CD4-positive, alpha-beta T cell treated with Interleukin-10 for 1 hour (primary cell): ENCODE measurements around the gene TTLL6.

Experiments used
- DNase-seq: peaks from one replicate; pipeline ENCODE4 v3.0.0-alpha.2; 2020

Gene TTLL6

GRCh38 chr17:48757524-48757961 is 59.5 kb downstream of the TTLL6 start:
- no peak for DNase-seq

- no peak for DNase-seq
Measured at GRCh38 chr17:48756830-48757251, 60.2 kb downstream of the TTLL6 start.

- no peak for DNase-seq
Measured at GRCh38 chr17:48755356-48755755, 61.7 kb downstream of the TTLL6 start.

GRCh38 chr17:48754500-48755261 is 62.3 kb downstream of the TTLL6 start:
- DNase-seq = no peak

- DNase-seq = no peak
Measured at GRCh38 chr17:48753794-48754499, 63.1 kb downstream of the TTLL6 start.

- no peak for DNase-seq
Measured at GRCh38 chr17:48752399-48753288, 64.4 kb downstream of the TTLL6 start.

GRCh38 chr17:48751733-48752398 is 65.2 kb downstream of the TTLL6 start:
- DNase-seq = no peak

- no peak for DNase-seq
Measured at GRCh38 chr17:48751172-48751571, 65.9 kb downstream of the TTLL6 start.

GRCh38 chr17:48749621-48750553 is 67.1 kb downstream of the TTLL6 start:
- DNase-seq = no peak

GRCh38 chr17:48748718-48749566 is 68.1 kb downstream of the TTLL6 start:
- DNase-seq = no peak

- DNase-seq = no peak
Measured at GRCh38 chr17:48747445-48748363, 69.3 kb downstream of the TTLL6 start.

GRCh38 chr17:48746916-48747444 is 70.0 kb downstream of the TTLL6 start:
- DNase-seq = no peak

- no peak for DNase-seq
Measured at GRCh38 chr17:48745381-48746275, 71.4 kb downstream of the TTLL6 start.

GRCh38 chr17:48740537-48740936 is 76.5 kb downstream of the TTLL6 start:
- no peak for DNase-seq

- no peak for DNase-seq
Measured at GRCh38 chr17:48738803-48739526, 78.1 kb downstream of the TTLL6 start.

- no peak for DNase-seq
Measured at GRCh38 chr17:48738424-48738802, 78.6 kb downstream of the TTLL6 start.

- no peak for DNase-seq
Measured at GRCh38 chr17:48737330-48738043, 79.5 kb downstream of the TTLL6 start.
